Measurements from ENCODE around the gene RIMS3.
"Not testable (repeated sequence)": the region's sequence is repeated elsewhere in the genome, so short reads cannot be mapped to it uniquely, and the experiment has no call there.

Gene RIMS3

DNA sequence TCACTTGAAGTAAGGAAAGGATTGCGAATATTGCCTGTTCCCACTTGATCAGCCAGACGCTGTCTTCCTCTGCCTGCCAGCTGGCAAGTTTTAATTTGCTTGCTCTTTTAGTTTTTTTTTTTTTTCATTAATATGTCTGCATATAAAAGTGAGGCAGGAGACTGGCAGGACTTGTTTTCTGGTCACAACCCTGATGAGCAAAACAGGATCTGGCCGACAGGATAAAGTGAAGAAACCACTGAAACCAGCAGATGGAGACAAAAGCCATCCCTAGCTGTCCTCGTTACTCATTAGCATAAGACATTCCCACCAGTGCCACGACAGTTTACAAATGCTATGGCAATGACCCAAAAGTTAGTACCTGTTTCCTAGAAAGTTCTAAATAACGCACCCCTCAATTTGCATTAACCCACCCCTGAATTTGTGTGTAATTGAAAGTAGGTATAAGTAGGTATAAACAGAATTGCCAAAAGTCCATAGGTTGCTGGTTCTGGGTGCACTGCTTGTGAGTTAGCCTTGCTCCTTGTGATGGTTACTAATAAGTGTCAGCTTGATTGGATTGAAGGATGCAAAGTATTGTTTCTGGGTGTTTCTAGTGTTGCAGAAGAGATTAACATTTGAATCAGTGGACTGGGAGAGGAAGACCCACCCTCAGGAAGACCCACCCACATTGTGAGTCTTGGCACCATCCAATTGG lies 73.2 kb downstream of the RIMS3 start:
- POLR2A ChIA-PET, result no interaction called here

DNA sequence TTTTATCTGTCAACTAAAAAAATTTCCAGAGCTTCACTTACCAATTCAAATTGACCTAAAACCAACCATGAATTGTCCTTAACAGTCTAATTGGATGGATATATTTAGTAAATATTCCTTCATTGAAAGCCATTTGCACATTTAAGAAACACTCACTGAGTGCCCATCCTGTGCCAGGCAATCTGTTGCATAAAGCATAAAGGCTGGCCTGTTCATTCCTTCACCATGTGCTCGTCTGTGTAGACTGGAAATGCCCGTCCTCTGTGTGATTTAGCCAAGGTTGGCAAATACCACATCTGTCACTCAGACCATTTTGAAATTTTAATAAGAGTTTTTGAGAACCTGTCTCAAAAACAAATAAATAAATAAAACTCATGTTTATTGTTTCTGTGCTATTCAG lies 76.9 kb downstream of the RIMS3 start:
- POLR2A ChIA-PET, result no interaction called here
- TF ChIP-seq, protein P1, sequence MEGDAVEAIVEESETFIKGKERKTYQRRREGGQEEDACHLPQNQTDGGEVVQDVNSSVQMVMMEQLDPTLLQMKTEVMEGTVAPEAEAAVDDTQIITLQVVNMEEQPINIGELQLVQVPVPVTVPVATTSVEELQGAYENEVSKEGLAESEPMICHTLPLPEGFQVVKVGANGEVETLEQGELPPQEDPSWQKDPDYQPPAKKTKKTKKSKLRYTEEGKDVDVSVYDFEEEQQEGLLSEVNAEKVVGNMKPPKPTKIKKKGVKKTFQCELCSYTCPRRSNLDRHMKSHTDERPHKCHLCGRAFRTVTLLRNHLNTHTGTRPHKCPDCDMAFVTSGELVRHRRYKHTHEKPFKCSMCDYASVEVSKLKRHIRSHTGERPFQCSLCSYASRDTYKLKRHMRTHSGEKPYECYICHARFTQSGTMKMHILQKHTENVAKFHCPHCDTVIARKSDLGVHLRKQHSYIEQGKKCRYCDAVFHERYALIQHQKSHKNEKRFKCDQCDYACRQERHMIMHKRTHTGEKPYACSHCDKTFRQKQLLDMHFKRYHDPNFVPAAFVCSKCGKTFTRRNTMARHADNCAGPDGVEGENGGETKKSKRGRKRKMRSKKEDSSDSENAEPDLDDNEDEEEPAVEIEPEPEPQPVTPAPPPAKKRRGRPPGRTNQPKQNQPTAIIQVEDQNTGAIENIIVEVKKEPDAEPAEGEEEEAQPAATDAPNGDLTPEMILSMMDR (IDR thresholded peaks at IDR 0.05; ENCODE audit: insufficient read depth, low read length, missing control alignments), result no peak

More for the DNA sequence above, 73.2 kb downstream of the RIMS3 start:
- CTCF ChIA-PET, result interaction anchor here (0.5 to 1.3 kb wide), 8 partner anchors 10 to 360 kb away, joined by 3 to 4 read pairs (median 3); no protein-coding TSS in a partner anchor
- no peak overlapping the region for H3K4me3 ChIP-seq (ENCODE audit: low read depth, low read length)
- TF ChIP-seq, protein P1 (IDR thresholded peaks at IDR 0.05; ENCODE audit: insufficient read depth, low read length, missing control alignments), result peak; percentile 34
- DNase-seq (ENCODE audit: low read depth, low spot score), result no peak

DNA sequence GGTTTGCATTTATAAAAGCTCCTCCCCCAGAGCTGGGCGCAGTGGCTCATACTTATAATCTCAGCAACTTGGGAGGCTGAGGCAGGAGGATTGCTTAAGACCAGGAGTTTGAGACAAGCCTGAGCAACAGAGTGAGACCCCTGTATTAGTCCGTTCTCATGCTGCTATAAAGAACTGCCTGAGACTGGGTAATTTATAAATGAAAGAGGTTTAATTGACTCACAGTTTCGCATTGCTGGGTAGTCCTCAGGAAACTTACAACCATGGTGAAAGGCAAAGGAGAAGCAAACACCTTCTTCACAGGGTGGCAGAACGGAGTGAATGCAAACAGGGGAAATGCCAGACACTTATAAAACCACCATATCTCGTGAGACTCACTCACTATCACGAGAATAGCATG lies 81.5 kb downstream of the RIMS3 start:
- no peak for DNase-seq (ENCODE audit: low read depth, low spot score)
- TF ChIP-seq, protein P1 (IDR thresholded peaks at IDR 0.05; ENCODE audit: insufficient read depth, low read length, missing control alignments), result no peak
- CTCF ChIA-PET, result no interaction called here
- H3K4me3 ChIP-seq (ENCODE audit: low read depth, low read length), result no peak overlapping the region
- POLR2A ChIA-PET, result no interaction called here

More for the DNA sequence above, 76.9 kb downstream of the RIMS3 start:
- DNase-seq (ENCODE audit: low read depth, low spot score), result no peak
- CTCF ChIA-PET, result interaction anchor here (0.6 to 2.4 kb wide), 6 partner anchors 10 to 364 kb away, joined by 3 to 14 read pairs (median 6); no protein-coding TSS in a partner anchor
- no peak overlapping the region for H3K4me3 ChIP-seq (ENCODE audit: low read depth, low read length)

DNA sequence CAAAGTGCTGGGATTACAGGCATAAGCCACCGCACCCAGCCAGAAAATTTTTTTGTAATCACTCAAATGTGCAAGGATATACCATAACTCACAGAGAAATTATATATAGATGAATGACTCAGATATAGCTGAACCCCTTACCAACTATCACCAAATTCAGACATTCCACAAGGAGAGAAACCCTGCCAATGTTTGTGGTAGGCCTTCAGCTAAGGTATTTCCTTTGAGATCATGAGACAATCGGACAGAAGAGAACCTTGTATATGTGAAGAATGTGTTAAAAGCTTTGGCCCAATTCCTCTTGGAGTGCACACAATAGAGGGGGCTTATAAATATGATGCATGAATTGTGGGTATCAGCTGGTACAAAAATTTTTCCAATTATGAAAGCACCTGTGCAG lies 83.4 kb downstream of the RIMS3 start:
- H3K4me3 ChIP-seq (ENCODE audit: low read depth, low read length), result no peak overlapping the region
- POLR2A ChIA-PET, result no interaction called here
- no peak for DNase-seq (ENCODE audit: low read depth, low spot score)
- TF ChIP-seq, protein P1 (IDR thresholded peaks at IDR 0.05; ENCODE audit: insufficient read depth, low read length, missing control alignments), result no peak
- CTCF ChIA-PET, result interaction anchor here (1.0 kb wide), 1 partner anchor 10 kb away, joined by 3 read pairs; no protein-coding TSS in a partner anchor

DNA sequence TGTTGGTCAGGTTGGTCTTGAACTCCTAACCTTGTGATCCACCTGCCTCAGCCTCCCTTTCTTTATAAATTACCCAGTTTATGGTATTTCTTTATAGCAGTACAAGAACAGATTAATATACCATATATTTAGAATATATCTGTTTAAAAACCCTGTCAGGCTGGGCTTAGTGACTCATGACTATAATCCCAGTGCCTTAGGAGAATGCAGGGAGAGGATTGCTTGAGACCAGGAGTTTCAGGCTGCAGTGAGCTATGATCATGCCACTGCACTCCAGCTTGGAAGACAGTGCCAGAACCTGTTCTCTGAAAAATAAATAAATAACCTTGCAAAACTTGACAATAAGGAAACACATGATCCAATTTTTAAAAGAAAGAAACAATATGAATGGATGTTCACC lies 90.1 kb downstream of the RIMS3 start:
- POLR2A ChIA-PET, result no interaction called here
- TF ChIP-seq, protein P1 (IDR thresholded peaks at IDR 0.05; ENCODE audit: insufficient read depth, low read length, missing control alignments), result no peak
- CTCF ChIA-PET, result interaction anchor here (1.3 kb wide), 1 partner anchor 42 kb away, joined by 3 read pairs; no protein-coding TSS in a partner anchor

DNA sequence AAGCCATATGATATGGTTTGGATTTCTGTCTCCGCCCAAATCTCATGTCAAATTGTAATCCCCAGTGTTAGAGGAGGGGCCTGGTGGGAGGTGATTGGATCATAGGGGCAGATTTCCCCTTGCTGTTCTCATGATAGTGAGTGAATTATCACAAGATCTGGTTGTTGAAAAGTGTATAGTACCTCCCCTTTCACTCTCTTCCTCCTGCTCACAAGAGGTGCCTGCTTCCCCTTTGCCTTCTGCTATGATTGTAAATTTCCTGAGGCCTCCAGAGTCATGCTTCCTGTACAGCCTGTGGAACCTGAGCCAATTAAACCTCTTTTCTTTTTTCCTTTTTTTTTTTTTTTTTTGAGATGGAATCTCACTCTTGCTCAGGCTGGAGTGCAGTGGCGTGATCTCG lies 90.7 kb downstream of the RIMS3 start:
- CTCF ChIA-PET, result interaction anchor here (1.3 kb wide), 1 partner anchor 42 kb away, joined by 3 read pairs; no protein-coding TSS in a partner anchor
- POLR2A ChIA-PET; H3K4me3 ChIP-seq (ENCODE audit: low read depth, low read length); DNase-seq (ENCODE audit: low read depth, low spot score): not testable (repeated sequence)

More for the DNA sequence above, 90.1 kb downstream of the RIMS3 start:
- H3K4me3 ChIP-seq (ENCODE audit: low read depth, low read length), result no peak overlapping the region
- no peak for DNase-seq (ENCODE audit: low read depth, low spot score)
